GM10248 (cell line): ENCODE measurements around the gene PCDH9.

Experiments used
- CTCF ChIA-PET: fragments of 300-600 bp; sonication (Branson Sonifier 250); formaldehyde crosslinking; extraction: SDS; loops from one replicate; lab custom pipeline; 2021; ENCODE audit warnings: antibody characterized with exemption; lab: Yijun Ruan, JAX
- POLR2A ChIA-PET: fragments of 350-650 bp; sonication (Branson Sonifier 250); formaldehyde crosslinking; extraction: SDS; loops from one replicate; lab custom pipeline; 2020; ENCODE audit warnings: antibody characterized with exemption; lab: Yijun Ruan, JAX
- DNase-seq: peaks from one replicate; pipeline ENCODE4 v3.0.0; 2012; ENCODE audit errors: extremely low spot score
- TF ChIP-seq, protein P1 (sequence below): IDR thresholded peaks from 2 replicates; pipeline ENCODE4 v1.5.1; 2012; ENCODE audit warnings: mild to moderate bottlenecking, low read depth; ENCODE audit errors: extremely low read depth, missing control alignments, control extremely low read depth

PCDH9 gene

DNA sequence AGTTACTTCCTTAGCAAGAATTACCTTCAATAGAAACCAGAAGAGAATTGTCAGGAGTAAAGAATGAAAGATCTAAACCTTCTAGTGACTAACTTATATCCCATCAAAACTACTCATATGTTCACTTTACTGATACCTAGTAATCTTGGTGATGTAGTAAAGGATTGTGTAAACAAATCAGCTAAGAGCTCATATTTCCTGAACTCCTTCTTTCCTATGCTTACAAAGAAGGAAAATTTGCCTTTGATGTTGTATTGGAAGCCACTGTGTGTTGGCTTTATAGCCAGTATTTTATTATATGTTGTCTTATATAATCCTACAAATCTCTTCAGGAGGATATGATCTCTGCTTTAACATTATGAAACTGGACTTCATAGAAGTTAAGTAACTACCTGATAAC lies 671.0 kb downstream of the PCDH9 start:
- ChIA-PET POLR2A (no interaction called here), CTCF (no interaction called here)
- no peak for DNase-seq
- TF ChIP-seq, protein P1, sequence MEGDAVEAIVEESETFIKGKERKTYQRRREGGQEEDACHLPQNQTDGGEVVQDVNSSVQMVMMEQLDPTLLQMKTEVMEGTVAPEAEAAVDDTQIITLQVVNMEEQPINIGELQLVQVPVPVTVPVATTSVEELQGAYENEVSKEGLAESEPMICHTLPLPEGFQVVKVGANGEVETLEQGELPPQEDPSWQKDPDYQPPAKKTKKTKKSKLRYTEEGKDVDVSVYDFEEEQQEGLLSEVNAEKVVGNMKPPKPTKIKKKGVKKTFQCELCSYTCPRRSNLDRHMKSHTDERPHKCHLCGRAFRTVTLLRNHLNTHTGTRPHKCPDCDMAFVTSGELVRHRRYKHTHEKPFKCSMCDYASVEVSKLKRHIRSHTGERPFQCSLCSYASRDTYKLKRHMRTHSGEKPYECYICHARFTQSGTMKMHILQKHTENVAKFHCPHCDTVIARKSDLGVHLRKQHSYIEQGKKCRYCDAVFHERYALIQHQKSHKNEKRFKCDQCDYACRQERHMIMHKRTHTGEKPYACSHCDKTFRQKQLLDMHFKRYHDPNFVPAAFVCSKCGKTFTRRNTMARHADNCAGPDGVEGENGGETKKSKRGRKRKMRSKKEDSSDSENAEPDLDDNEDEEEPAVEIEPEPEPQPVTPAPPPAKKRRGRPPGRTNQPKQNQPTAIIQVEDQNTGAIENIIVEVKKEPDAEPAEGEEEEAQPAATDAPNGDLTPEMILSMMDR: no peak

DNA sequence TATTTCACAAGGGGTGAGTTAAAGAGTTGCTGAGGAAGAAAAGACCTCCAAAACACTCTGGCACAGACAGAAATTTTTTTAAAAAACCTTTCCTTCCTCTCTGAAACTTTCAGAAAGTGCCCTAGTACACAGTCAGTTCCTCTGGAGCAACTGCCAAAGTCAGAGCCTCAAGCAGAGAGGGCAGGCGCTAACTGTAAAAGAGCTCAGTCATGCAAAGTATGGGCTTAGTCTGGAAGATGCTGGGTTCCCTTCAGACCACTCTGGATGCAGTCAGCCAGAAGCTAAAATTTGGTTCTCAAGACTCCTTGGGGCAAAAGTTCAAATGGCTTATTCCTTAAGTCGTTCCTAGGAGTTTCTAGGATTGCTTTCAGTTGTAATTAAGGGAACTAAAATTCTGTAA lies 671.6 kb downstream of the PCDH9 start:
- TF ChIP-seq, protein P1: no peak
- DNase-seq: no peak
- POLR2A ChIA-PET: no interaction called here
- CTCF ChIA-PET: no interaction called here

DNA sequence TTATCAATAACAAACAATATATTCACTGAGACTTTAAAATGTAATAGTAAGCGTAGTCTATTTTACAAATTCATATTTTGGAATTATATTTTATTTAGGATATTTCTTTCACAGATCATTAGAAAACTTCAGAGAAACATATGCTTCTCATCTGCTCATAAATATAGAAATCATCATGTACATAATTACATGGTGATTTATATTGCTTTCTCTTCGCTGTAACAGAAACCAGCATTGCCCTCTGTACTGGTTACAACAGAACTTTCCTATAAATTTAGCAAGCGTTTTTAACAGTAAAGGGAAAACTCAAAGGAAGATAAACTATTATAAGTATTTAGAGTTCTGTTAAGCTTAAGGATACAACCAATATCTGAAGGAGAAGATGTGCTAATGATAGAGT lies 672.8 kb downstream of the PCDH9 start:
- DNase-seq: no peak
- TF ChIP-seq, protein P1: no peak
- POLR2A ChIA-PET: no interaction called here
- CTCF ChIA-PET: interaction anchor here (1.4 kb wide), 2 partner anchors 9 to 11 kb away, joined by 4 to 5 read pairs; no protein-coding TSS in a partner anchor

DNA sequence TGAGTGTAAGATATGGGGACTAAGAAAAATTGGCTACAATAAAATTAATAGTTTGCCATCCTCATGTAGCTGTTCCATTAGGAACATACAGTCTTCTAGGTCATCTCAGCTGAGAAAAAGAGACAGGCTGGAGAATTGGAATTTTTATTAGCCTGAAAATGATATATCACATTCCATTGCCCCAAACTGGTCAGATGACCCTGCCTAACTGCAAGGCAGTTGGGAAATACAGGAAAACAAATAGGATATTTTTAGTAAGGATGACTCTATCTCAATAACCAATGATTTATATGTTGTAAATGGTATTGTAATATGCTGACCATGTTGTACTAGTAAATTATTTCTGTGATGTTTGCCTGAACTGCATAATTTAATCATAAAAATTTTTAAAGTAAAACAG lies 673.8 kb downstream of the PCDH9 start:
- ChIA-PET CTCF (interaction anchor here (0.8 to 1.4 kb wide), 3 partner anchors 7 to 11 kb away, joined by 3 to 5 read pairs (median 4); no protein-coding TSS in a partner anchor), POLR2A (no interaction called here)
- DNase-seq: no peak
- TF ChIP-seq, protein P1: no peak

DNA sequence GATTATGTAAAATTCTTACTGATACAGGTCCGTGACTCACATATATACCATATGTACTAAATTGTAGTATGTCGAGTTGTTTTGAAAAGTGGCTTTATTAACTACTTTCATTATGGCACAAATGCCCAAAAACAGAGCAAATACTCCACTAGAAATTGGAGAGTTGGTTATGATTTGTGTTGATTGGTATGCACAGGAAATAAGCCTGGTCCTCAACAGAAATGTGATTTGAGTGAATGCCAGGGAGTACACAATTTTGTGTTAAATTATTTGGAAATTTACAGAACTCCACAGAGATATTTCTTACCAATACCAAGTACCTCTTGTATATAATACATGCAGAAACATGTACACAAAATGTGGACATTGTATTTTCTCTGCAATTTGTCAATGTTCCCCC lies 676.7 kb downstream of the PCDH9 start:
- TF ChIP-seq, protein P1: no peak
- DNase-seq: no peak
- CTCF ChIA-PET: no interaction called here
- POLR2A ChIA-PET: no interaction called here

DNA sequence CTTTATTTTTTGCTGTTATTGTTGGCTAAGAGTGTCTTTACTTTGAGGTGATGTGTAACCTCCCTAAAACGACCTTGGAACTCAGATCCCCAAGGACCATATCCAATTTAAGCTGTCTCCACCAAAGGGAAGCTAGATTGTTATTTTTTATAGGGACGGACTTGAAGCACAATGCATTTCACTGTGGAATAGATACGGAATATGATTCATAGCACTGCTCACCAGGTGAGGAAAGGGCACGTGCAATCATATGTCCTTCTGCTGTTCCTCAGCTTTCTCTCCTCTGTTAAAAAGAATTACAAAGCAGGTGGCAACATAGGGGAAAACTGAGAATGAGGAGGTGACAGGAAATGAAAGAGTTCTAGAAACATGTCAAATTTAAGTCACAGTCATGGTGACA lies 679.0 kb downstream of the PCDH9 start:
- no peak for DNase-seq
- TF ChIP-seq, protein P1: no peak
- CTCF ChIA-PET: no interaction called here
- POLR2A ChIA-PET: no interaction called here

DNA sequence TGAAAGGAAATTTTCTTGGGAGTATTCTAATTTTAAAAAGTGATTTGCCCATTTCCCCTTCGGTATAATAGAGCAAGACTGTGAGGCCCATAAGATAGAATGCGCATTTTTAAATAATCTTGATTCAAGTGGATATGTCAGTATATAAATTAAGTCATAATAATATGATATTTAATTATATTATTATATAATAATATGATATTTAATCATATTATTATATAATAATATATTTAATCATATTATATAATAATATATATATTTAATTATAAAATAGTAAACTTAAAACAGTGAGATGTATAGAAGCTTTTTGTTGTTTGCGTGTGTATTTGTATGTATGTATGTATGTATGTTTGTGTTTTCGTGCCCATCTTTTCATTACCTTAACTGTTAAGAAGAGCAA lies 682.5 kb downstream of the PCDH9 start:
- no peak for DNase-seq
- CTCF ChIA-PET: no interaction called here
- POLR2A ChIA-PET: no interaction called here
- TF ChIP-seq, protein P1: no peak
